Astrocyte of the spinal cord (primary cell): ENCODE results near the gene FBRSL1.

Source experiments
- DNase-seq: peaks from one replicate; pipeline ENCODE4 v3.0.0; 2011; ENCODE audit warnings: low read depth, low spot score
- H3K4me3 ChIP-seq: 2 replicates; pipeline ENCODE4 v1.5.1; 2011; ENCODE audit warnings: low read depth, mild to moderate bottlenecking, low read length, moderate library complexity
- in situ Hi-C: cut with HindIII; loops from 2 replicates; pipeline ENCODE4 v1.10.0; 2017; ENCODE audit warnings: low sequenced_read_pairs
- TF ChIP-seq, protein P1 (sequence below): IDR thresholded peaks from 2 replicates; pipeline ENCODE4 v1.5.1; 2012; ENCODE audit warnings: low read depth, mild to moderate bottlenecking, low read length, inconsistent platforms

FBRSL1 gene

DNA sequence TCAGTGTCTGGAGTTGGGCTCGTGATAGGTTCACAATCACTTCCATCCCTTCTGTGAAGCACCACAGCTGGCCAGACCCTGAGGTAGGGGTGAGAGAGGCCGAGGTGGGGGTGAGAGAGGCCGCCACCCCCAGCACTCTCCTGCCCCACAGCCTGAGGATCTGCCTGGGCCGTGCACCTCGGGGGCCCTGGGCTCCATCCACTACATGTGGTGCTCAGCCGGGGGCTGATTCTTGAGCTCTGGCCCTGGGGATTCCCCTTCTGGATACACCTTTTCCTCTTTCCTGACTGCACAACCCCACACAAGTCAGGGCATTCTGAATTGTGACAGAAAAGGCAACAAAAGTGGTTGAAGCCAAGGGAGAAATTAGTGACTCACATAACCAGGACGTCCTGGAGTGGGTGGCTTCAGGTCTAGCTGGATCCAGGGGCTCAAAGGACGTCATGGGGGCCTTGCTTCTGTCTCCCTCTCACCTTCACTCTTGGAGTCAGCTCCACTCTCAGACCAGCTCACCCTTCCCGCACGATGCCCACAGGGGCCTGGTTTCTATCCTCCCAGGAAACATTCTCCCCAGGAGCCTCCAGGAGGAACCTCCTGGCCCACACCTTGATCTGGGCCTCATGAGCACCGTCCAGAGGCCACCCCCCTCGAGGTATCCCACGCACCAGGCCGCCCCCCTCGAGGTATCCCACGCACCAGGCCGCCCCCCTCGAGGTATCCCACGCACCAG, 12.1 kb upstream of the FBRSL1 start:
- TF ChIP-seq, protein P1, sequence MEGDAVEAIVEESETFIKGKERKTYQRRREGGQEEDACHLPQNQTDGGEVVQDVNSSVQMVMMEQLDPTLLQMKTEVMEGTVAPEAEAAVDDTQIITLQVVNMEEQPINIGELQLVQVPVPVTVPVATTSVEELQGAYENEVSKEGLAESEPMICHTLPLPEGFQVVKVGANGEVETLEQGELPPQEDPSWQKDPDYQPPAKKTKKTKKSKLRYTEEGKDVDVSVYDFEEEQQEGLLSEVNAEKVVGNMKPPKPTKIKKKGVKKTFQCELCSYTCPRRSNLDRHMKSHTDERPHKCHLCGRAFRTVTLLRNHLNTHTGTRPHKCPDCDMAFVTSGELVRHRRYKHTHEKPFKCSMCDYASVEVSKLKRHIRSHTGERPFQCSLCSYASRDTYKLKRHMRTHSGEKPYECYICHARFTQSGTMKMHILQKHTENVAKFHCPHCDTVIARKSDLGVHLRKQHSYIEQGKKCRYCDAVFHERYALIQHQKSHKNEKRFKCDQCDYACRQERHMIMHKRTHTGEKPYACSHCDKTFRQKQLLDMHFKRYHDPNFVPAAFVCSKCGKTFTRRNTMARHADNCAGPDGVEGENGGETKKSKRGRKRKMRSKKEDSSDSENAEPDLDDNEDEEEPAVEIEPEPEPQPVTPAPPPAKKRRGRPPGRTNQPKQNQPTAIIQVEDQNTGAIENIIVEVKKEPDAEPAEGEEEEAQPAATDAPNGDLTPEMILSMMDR = no peak
- no peak overlapping the region for H3K4me3 ChIP-seq
- no peak for DNase-seq
- in situ Hi-C loops = no loop called here

DNA sequence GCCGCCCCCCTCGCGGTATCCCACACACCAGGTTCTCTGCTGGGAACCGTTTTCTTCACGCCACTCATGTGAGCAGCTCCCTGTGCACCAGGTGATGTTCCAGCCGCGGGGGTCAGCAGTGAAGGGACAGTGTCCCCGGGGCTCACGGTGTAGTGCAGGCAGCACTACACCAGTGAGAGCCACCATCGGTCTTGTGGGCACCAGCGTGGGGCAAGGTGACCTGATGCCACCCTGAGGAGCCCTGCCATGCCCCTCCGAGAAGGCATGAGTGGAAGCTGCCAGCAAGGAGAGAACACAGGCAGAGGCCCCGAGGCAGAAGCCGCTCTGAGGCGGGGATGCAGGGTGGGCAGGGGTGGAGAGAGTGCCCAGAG, 11.5 kb upstream of the FBRSL1 start:
- DNase-seq = no peak
- H3K4me3 ChIP-seq = no peak overlapping the region
- TF ChIP-seq, protein P1 = no peak
- in situ Hi-C loops = no loop called here

DNA sequence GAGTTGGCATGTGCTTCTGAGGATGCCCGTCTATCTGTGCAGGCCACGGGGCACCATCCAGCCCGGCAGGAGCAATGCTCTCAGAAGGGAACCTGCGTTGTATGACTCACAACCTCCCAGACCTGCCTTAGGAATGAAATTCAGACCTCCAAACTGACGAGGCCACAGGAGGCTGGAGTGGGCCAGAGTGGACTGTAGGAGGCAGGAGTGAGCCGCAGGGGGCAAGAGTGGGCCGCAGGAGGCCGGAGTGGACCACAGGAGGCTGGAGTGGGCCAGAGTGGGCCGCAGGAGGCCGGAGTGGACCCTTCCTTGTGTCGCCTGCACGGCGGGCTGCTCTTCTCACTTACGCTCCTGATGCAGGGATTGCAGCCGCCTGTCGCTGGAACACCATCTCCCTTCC, 11.1 kb upstream of the FBRSL1 start:
- TF ChIP-seq, protein P1 = peak; percentile 17
- H3K4me3 ChIP-seq = no peak overlapping the region
- in situ Hi-C loops = no loop called here
- no peak for DNase-seq

DNA sequence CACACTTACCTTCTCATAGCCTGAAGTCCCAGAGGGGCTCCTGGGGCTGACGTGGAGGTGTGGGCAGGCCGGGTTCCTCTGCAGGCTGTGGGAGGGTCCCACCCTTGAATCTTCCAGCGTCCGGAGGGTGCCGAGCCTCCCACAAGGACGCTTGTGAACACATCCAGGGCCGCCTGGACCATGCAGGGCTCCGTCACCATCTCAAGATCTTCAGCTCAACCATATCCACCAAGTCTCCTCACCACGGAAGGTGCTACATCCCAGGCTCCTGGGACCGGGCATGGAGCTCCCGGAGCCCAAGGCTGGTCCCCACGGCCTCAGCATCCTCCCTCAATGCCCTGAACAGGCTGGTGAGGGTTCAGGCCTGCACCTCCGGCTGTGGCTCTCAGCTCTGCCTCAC, 10.7 kb upstream of the FBRSL1 start:
- TF ChIP-seq, protein P1 = no peak
- in situ Hi-C loops = no loop called here
- no peak for DNase-seq
- H3K4me3 ChIP-seq = no peak overlapping the region

DNA sequence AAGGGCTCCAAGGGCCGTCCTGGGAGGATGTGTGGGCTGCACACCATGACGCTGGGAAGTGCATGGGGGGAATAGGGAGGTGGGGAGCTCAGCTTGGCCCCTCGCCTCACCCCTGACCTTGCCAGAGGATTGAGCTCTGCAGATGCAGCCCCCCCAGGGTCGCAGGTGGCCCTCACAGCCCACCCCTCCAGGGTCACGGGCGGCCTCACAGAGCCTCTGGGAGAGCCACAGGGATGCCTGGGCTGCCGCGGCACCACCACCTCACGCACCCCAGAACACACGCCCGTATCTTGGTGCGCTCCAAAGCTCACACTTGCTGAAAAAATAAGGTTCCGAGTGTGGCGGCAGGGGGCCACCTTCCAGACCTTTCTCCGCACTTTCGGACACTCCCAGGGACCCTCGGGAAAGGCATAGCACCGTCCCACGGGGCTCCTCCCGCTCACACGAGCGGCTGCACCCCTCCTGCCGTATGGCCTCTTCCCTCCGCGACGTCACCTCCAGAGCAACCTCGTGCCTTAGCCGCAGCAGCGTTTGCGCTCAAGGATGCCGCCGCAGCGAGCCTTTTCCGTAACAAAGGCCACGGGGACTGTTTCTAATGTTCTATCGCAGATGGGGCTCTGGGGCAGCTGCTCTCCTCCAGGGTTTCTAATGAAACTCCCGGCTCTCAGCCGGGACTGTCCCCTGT, 9.9 kb upstream of the FBRSL1 start:
- H3K4me3 ChIP-seq = no peak overlapping the region
- TF ChIP-seq, protein P1 = no peak
- in situ Hi-C loops = no loop called here
- DNase-seq = no peak

DNA sequence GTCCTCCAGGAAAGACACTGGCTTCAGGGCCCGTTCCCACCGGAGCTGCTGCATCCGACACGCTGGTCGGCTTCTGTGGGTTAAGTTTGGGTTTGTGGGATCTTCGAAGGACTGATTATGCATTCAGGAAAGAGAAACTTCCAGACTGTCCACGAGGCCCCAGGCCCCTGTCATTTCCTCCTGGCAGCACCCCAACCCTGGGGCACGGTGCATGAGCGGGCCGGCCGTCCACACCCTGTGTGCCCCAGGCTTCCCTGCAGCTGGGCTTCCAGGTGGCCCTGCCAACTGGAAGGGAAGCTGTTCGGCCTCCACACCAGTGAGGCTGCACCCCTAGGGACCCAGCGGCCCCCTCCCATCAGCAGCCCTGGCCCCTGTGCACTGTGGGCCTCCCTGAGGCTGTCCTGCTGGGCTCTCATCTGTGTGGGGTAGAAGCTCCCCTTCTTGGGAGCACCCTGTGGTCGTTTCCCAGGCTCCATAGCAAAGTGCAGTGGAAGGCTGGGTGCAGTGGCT, 9.3 kb upstream of the FBRSL1 start:
- H3K4me3 ChIP-seq = no peak overlapping the region
- TF ChIP-seq, protein P1 = no peak
- no peak for DNase-seq
- in situ Hi-C loops = no loop called here
